H1 (cell line): Measurements from ENCODE around the gene SLC2A14. TPM values are rescaled to one million over a fixed set of nuclear protein-coding genes. Genes with fewer than 3 reads are reported as not detected.
A peak's percentile ranks its signal among the peaks of the same experiment; 100 is the strongest.

ENCODE experiments used
- ASH2L ChIP-seq: fragments of 200-600, 300-600 bp; sonication (generic); IDR thresholded peaks from one replicate; pipeline ENCODE4 v1.7.1; 2017; ENCODE audit warnings: low read length
- CHD7 ChIP-seq: fragments of 300-600 bp; sonication (generic); IDR thresholded peaks from 2 replicates; pipeline ENCODE4 v1.7.1; 2012; ENCODE audit warnings: low read length, moderate library complexity, mild to moderate bottlenecking, inconsistent platforms; ENCODE audit not compliant: insufficient replicate concordance
- SP1 ChIP-seq: IDR thresholded peaks from 2 replicates; pipeline ENCODE4 v1.6.1; 2011; ENCODE audit warnings: low read depth, low read length
- TAF1 ChIP-seq: IDR thresholded peaks from 2 replicates; pipeline ENCODE4 v1.6.1; 2011; ENCODE audit warnings: mild to moderate bottlenecking, low read depth, low read length
- polyA plus RNA-seq, 7 experiments: library from polyadenylated mRNA; depleted of rRNA in 3 of 7; stranded (reverse) in 5 of 7; unstranded in 2 of 7; fragments of >200 nt in 5 of 7; fragments of 200-250 nt in 2 of 7; gene quantifications; 1 replicate in 5 of 7; 2 replicates in 1 of 7; 4 replicates in 1 of 7; pipeline versions ENCODE4 v1.2.1 to v1.2.3, GENCODE V29; 2011 to 2013; ENCODE audit warnings: missing spikeins in 2 of 7, mixed read lengths in 2 of 7
- total RNA-seq: library from RNA; stranded (reverse); fragmentation: NEBNext Ultra II Directional; extraction: Animal tissue kit (Norgen Biotek cat#: 25700); gene quantifications from 2 replicates; pipeline ENCODE4 v1.2.1, GENCODE V29; 2021

The SLC2A14 gene
- total and polyA plus RNA-seq, 2 of the 8 experiments (the other 6 are each of a cell fraction or from before 2014, with no cell fraction given), result 11.1 to 19.3 TPM

- TF ChIP-seq CHD7 (peak; percentile 60), TAF1 (0 out of 2 replicates have a peak, but pooled peaks have one; percentile 44), ASH2L (peak; percentile 29), SP1 (peak; percentile 69; the same call in 1 of the 2 replicates)
These were observed 32.9 kb upstream of the SLC2A14 start (continued) for GRCh38 chr12:7905600-7906125.
